Transverse colon (tissue), 4 donors: ENCODE data around the gene AHDC1.

Source experiments
- CTCF ChIP-seq, 5 experiments: fragments of 200-600 bp in 3 of 5; fragments of 450-650 bp in 2 of 5; sonication (generic) in 3 of 5; IDR thresholded peaks; 1 replicate in 2 of 5; 2 replicates in 3 of 5; pipeline ENCODE4 v1.5.1; 2016 to 2017; ENCODE audit warnings: antibody characterized with exemption in 5 of 5, inconsistent platforms in 3 of 5, mild to moderate bottlenecking in 2 of 5, moderate library complexity in 1 of 5
- EP300 ChIP-seq: sonication (generic); formaldehyde crosslinking; IDR thresholded peaks from one replicate; pipeline ENCODE4 v1.6.1; 2017; ENCODE audit warnings: antibody characterized with exemption, low read depth
- POLR2A ChIP-seq: fragments of 450-650 bp; IDR thresholded peaks from one replicate; pipeline ENCODE4 v1.6.1; 2016; ENCODE audit warnings: antibody characterized with exemption, mild to moderate bottlenecking, moderate library complexity
- POLR2AphosphoS5 ChIP-seq, 3 donors: sonication (generic); formaldehyde crosslinking; IDR thresholded peaks; one replicate each; pipeline ENCODE4 v1.6.1; 2016; ENCODE audit warnings: antibody characterized with exemption in 3 of 3

- no peak for TF ChIP-seq POLR2AphosphoS5 (IDR thresholded peaks at IDR 0.05)
- no peak for TF ChIP-seq POLR2A
- TF ChIP-seq CTCF (IDR thresholded peaks at IDR 0.05), result no peak
- TF ChIP-seq EP300, result no peak
These were observed 58.1 kb downstream of the AHDC1 start for GRCh38 chr1:27545876-27546275.
